HepG2 (cell line): ENCODE data around the gene ZNF883. TPM values are rescaled to one million over a fixed set of nuclear protein-coding genes. Genes with fewer than 3 reads are reported as not detected.

Experiments
- ATAC-seq: fragments of 200-7000 bp; cut with Tn5 transposase; 3 replicates; pipeline ENCODE4 v1.9.1; 2020; ENCODE audit warnings: mild to moderate bottlenecking, moderate library complexity
- BruUV-seq: library from RNA; stranded (reverse); fragments of 400-500 nt; replicated peaks from 2 replicates; lab custom pipeline; 2021; lab: Mats Ljungman, UMichigan
- CTCF ChIA-PET: fragments of 300-600 bp; formaldehyde crosslinking; extraction: SDS; loops from one replicate; lab custom pipeline; 2021; ENCODE audit warnings: low total read pairs, inconsistent platforms, low intra/inter-chr PET ratio; lab: Yijun Ruan, JAX
- POLR2A ChIA-PET: fragments of 350-600 bp; sonication (Branson Sonifier 250); formaldehyde crosslinking; loops from one replicate; lab custom pipeline; 2020; ENCODE audit warnings: antibody characterized with exemption, inconsistent platforms; lab: Yijun Ruan, JAX
- DNase-seq: peaks from one replicate; pipeline ENCODE4 v3.0.0-alpha.2; 2015; ENCODE audit warnings: low spot score
- FAIRE-seq: peaks from 3 replicates; lab custom pipeline; 2011; peaks lifted over from hg19 to GRCh38; lab: Jason Lieb, UNC
- H2AFZ ChIP-seq: one replicate; pipeline ENCODE4 v1.6.1; 2011; ENCODE audit warnings: low read length, inconsistent platforms
- H3K27ac ChIP-seq: fragments of 300-600 bp; 3 replicates; pipeline ENCODE4 v1.8.0; 2011; ENCODE audit warnings: mixed run types, mild to moderate bottlenecking, mixed read lengths, low read length, inconsistent platforms; ENCODE audit not compliant: insufficient read depth; ENCODE audit errors: extremely low read length
- H3K27me3 ChIP-seq, 2 experiments: fragments of 200-600 bp in 1 of 2; 2 replicates in 1 of 2; 3 replicates in 1 of 2; pipeline versions ENCODE4 v1.6.0 to v1.8.0; 2011; ENCODE audit warnings: low read length in 2 of 2, mild to moderate bottlenecking in 2 of 2, moderate library complexity in 2 of 2, inconsistent platforms in 1 of 2; ENCODE audit not compliant: insufficient read depth in 2 of 2, control insufficient read depth in 1 of 2
- H3K36me3 ChIP-seq, 2 experiments: fragments of 200-600 bp in 1 of 2; replicated peaks in 1 of 2; 2 replicates in 1 of 2; 3 replicates in 1 of 2; pipeline versions ENCODE4 v1.5.1 to v1.8.0; 2011; ENCODE audit warnings: low read length in 2 of 2, inconsistent platforms in 1 of 2; ENCODE audit not compliant: insufficient read depth in 2 of 2, control insufficient read depth in 1 of 2
- H3K4me1 ChIP-seq: 2 replicates; pipeline ENCODE4 v1.5.1; 2012; ENCODE audit warnings: low read length, inconsistent platforms; ENCODE audit not compliant: insufficient read depth
- H3K4me2 ChIP-seq: 2 replicates; pipeline ENCODE4 v1.6.0; 2011; ENCODE audit warnings: low read depth, low read length, inconsistent platforms
- H3K4me3 ChIP-seq, 3 experiments: fragments of 200-600 bp in 1 of 3; sonication (generic), shearing (Covaris generic) in 1 of 3; replicated peaks in 1 of 3; 2 replicates each; pipeline ENCODE4 v1.5.1; 2011 to 2016; ENCODE audit warnings: low read length in 3 of 3, inconsistent platforms in 2 of 3, low read depth in 2 of 3, mild to moderate bottlenecking in 2 of 3, control low read depth in 1 of 3, mixed read lengths in 1 of 3; ENCODE audit not compliant: insufficient read depth in 1 of 3
- H3K79me2 ChIP-seq: one replicate; pipeline ENCODE4 v1.6.1; 2011; ENCODE audit warnings: low read length, inconsistent platforms; ENCODE audit not compliant: insufficient read depth
- H3K9ac ChIP-seq: 2 replicates; pipeline ENCODE4 v1.6.0; 2011; ENCODE audit warnings: mild to moderate bottlenecking, low read depth, low read length, inconsistent platforms; ENCODE audit not compliant: insufficient read depth
- H3K9me3 ChIP-seq: 2 replicates; pipeline ENCODE4 v1.5.1; 2012; ENCODE audit warnings: mild to moderate bottlenecking, low read length
- H4K20me1 ChIP-seq: 2 replicates; pipeline ENCODE4 v1.6.0; 2011; ENCODE audit warnings: inconsistent platforms, mild to moderate bottlenecking, low read length, moderate library complexity; ENCODE audit not compliant: insufficient read depth
- AHR ChIP-seq: IDR thresholded peaks from 2 replicates; pipeline ENCODE4 v1.6.1; 2018; ENCODE audit warnings: missing genetic modification reagents, missing compliant biosample characterization
- CCDC6 ChIP-seq: sonication (generic); formaldehyde crosslinking; IDR thresholded peaks from 2 replicates; pipeline ENCODE4 v1.8.1; 2022; ENCODE audit warnings: mild to moderate bottlenecking, missing genetic modification reagents, moderate library complexity
- CHD4 ChIP-seq: fragments of 200-600 bp; sonication (generic); IDR thresholded peaks from 2 replicates; pipeline ENCODE4 v1.7.0; 2017; ENCODE audit warnings: mild to moderate bottlenecking, low read length, borderline replicate concordance
- FOXO1 ChIP-seq: sonication (generic); formaldehyde crosslinking; IDR thresholded peaks from 2 replicates; pipeline ENCODE4 v1.4.0; 2020; ENCODE audit warnings: missing genetic modification reagents
- HDAC1 ChIP-seq: sonication (generic); formaldehyde crosslinking; IDR thresholded peaks from 2 replicates; pipeline ENCODE4 v1.5.1; 2020; ENCODE audit warnings: mild to moderate bottlenecking, missing genetic modification reagents
- KLF12 ChIP-seq: sonication (generic); formaldehyde crosslinking; IDR thresholded peaks from 2 replicates; pipeline ENCODE4 v1.4.0; 2020; ENCODE audit warnings: missing genetic modification reagents, borderline replicate concordance
- MAZ ChIP-seq, 2 experiments: sonication (generic) in 1 of 2; formaldehyde crosslinking in 1 of 2; IDR thresholded peaks; 2 replicates each; pipeline versions ENCODE4 v1.5.0 to v1.6.1; 2012 to 2020; ENCODE audit warnings: low read depth in 2 of 2, mild to moderate bottlenecking in 2 of 2, borderline replicate concordance in 1 of 2, improper control_type of control experiment in 1 of 2, low read length in 1 of 2, missing genetic modification reagents in 1 of 2, moderate library complexity in 1 of 2
- REXO4 ChIP-seq: sonication (generic); formaldehyde crosslinking; IDR thresholded peaks from 2 replicates; pipeline ENCODE4 v1.8.0; 2022; ENCODE audit warnings: missing genetic modification reagents, mild to moderate bottlenecking, borderline replicate concordance
- TARDBP ChIP-seq: sonication (generic); formaldehyde crosslinking; IDR thresholded peaks from 2 replicates; pipeline ENCODE4 v1.8.0; 2022; ENCODE audit warnings: mild to moderate bottlenecking, missing genetic modification reagents
- ZNF552 ChIP-seq: sonication (generic); formaldehyde crosslinking; IDR thresholded peaks from 2 replicates; pipeline ENCODE4 v1.9.0; 2022; ENCODE audit warnings: missing genetic modification reagents, mild to moderate bottlenecking, borderline replicate concordance
- ZNF605 ChIP-seq: sonication (generic); formaldehyde crosslinking; IDR thresholded peaks from 2 replicates; pipeline ENCODE4 v1.8.0; 2022; ENCODE audit warnings: mild to moderate bottlenecking, missing genetic modification reagents
- ZSCAN29 ChIP-seq: sonication (generic); formaldehyde crosslinking; conservative IDR thresholded peaks from 2 replicates; pipeline ENCODE4 v1.4.0; 2020; ENCODE audit warnings: mild to moderate bottlenecking, missing genetic modification reagents
- WGBS: methylation state at CpG from one replicate; pipeline ENCODE4 v1.1.6; 2017; ENCODE audit warnings: low lambda C conversion rate; 5-methylcytosine and 5-hydroxymethylcytosine counted together
- in situ Hi-C: cut with HindIII; loops from 2 replicates; pipeline ENCODE4 v1.10.0; 2017; ENCODE audit warnings: low pct_unique_long_range_greater_than_20kb; ENCODE audit not compliant: extremely low pct_ligation_motif_present
- intact Hi-C: fragments of 100-400 bp; cut with micrococcal nuclease; formaldehyde crosslinking; loops from one replicate; pipeline ENCODE4 v1.10.0; 2022; ENCODE audit not compliant: unreplicated experiment
- polyA plus RNA-seq, 8 experiments: library from polyadenylated mRNA; depleted of rRNA in 3 of 8; stranded (reverse) in 7 of 8; unstranded in 1 of 8; fragments of >200 nt; fragmentation: Illumina TruSeq in 4 of 8; extraction: Trizol in 4 of 8; gene quantifications; 2 replicates each; pipeline versions ENCODE4 v1.2.1 to v1.2.3, GENCODE V29; 2011 to 2016; ENCODE audit warnings: low read depth in 4 of 8, missing spikeins in 1 of 8, mixed read lengths in 1 of 8; ENCODE audit not compliant: insufficient read depth in 1 of 8
- total RNA-seq, 5 experiments: library from RNA; depleted of rRNA; stranded (reverse); fragments of >200 nt; fragmentation: Illumina TruSeq; extraction: Trizol; gene quantifications; 2 replicates each; pipeline ENCODE4 v1.2.3, GENCODE V29; 2016; ENCODE audit warnings: low read depth in 1 of 5
- TF ChIP-seq, protein P1 (sequence below): sonication (generic); formaldehyde crosslinking; IDR thresholded peaks from 2 replicates; pipeline ENCODE4 v1.4.0; 2020; ENCODE audit warnings: missing genetic modification reagents, borderline replicate concordance

Gene ZNF883
- total and polyA plus RNA-seq, 2 of the 13 experiments (the other 11 are each of a cell fraction or from before 2014, with no cell fraction given), result 5.3 to 10.0 TPM

DNA sequence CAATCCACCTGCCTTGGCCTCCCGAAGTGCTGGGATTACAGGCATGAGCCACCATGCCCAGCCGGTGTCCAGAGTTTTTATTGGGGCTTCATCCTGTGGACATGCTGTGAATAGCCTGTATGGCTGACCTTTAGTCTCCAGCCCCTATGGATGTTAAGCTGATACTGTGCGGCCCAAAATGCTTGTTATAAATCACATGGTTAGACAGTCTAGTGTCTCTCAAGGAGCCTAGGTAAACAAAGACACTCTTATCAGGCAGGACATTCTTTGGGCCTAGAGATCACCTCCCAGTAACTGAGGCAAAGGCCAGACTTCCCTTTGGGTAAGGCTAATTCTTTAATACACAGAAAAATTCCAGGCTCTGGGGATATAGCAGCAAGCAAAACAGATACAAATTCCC lies 99.4 kb downstream of the ZNF883 start:
- H3K9ac ChIP-seq, result no peak overlapping the region
- H4K20me1 ChIP-seq, result no peaks in the 10 kb centered on the region
- no peak overlapping the region for H3K27ac ChIP-seq
- H3K27me3 ChIP-seq, result no peaks in the 10 kb centered on the region; a peak in 1 of 5 replicates
- H3K36me3 ChIP-seq, result no peaks in the 10 kb centered on the region
- no peak for DNase-seq
- TF ChIP-seq FOXO1 (CRISPR knock-in tag), result no peak
- TF ChIP-seq CCDC6, result no peak
- no peak for TF ChIP-seq KLF12 (CRISPR knock-in tag)
- TF ChIP-seq TARDBP (CRISPR knock-in tag), result no peak
- TF ChIP-seq ZNF552, result no peak
- TF ChIP-seq ZNF605 (CRISPR knock-in tag), result no peak
- TF ChIP-seq REXO4, result no peak
- no peak for TF ChIP-seq MAZ (IDR thresholded peaks at IDR 0.05; ENCODE audit: borderline replicate concordance, low read depth, low read length)
- no peak for TF ChIP-seq MAZ (CRISPR knock-in tag; IDR thresholded peaks at IDR 0.05; ENCODE audit: low read depth)
- TF ChIP-seq ZSCAN29, result no peak
- no peaks in the 10 kb centered on the region for H3K4me1 ChIP-seq
- intact Hi-C loops (no loop called here), in situ Hi-C loops (no loop called here)
- no peak for ATAC-seq
- WGBS, result 30% methylated on average over 3 of the region's 3 CpGs
- FAIRE-seq, result no peak
- no TSS peak for BruUV-seq
- POLR2A ChIA-PET, result no interaction called here
- no peak overlapping the region for H3K4me3 ChIP-seq
- no peak overlapping the region for H3K4me2 ChIP-seq
- H3K79me2 ChIP-seq, result no peaks in the 10 kb centered on the region
- CTCF ChIA-PET, result no interaction called here
- H3K9me3 ChIP-seq, result no peaks in the 10 kb centered on the region
- H2AFZ ChIP-seq, result no peak overlapping the region

GRCh38 chr9:112911736-112912135 lies 100.3 kb downstream of the ZNF883 start:
- ChIA-PET POLR2A (no interaction called here), CTCF (no interaction called here)
- DNase-seq (no peak), FAIRE-seq (no peak), ATAC-seq (no peak)
- intact Hi-C loops, result no loop called here
- Histone ChIP-seq H3K27ac (no peak overlapping the region), H2AFZ (no peak overlapping the region), H3K9me3 (no peaks in the 10 kb centered on the region), H3K79me2 (no peaks in the 10 kb centered on the region), H3K36me3 (no peaks in the 10 kb centered on the region), H3K4me3 (no peak overlapping the region), H3K27me3 (no peaks in the 10 kb centered on the region; a peak in 1 of 5 replicates), H3K4me2 (no peak overlapping the region), H3K4me1 (no peaks in the 10 kb centered on the region), H3K9ac (no peak overlapping the region), H4K20me1 (no peaks in the 10 kb centered on the region)
- BruUV-seq, result no TSS peak
- 0% methylated on average over 2 of the region's 2 CpGs for WGBS
- in situ Hi-C loops, result no loop called here
- TF ChIP-seq, protein P1, sequence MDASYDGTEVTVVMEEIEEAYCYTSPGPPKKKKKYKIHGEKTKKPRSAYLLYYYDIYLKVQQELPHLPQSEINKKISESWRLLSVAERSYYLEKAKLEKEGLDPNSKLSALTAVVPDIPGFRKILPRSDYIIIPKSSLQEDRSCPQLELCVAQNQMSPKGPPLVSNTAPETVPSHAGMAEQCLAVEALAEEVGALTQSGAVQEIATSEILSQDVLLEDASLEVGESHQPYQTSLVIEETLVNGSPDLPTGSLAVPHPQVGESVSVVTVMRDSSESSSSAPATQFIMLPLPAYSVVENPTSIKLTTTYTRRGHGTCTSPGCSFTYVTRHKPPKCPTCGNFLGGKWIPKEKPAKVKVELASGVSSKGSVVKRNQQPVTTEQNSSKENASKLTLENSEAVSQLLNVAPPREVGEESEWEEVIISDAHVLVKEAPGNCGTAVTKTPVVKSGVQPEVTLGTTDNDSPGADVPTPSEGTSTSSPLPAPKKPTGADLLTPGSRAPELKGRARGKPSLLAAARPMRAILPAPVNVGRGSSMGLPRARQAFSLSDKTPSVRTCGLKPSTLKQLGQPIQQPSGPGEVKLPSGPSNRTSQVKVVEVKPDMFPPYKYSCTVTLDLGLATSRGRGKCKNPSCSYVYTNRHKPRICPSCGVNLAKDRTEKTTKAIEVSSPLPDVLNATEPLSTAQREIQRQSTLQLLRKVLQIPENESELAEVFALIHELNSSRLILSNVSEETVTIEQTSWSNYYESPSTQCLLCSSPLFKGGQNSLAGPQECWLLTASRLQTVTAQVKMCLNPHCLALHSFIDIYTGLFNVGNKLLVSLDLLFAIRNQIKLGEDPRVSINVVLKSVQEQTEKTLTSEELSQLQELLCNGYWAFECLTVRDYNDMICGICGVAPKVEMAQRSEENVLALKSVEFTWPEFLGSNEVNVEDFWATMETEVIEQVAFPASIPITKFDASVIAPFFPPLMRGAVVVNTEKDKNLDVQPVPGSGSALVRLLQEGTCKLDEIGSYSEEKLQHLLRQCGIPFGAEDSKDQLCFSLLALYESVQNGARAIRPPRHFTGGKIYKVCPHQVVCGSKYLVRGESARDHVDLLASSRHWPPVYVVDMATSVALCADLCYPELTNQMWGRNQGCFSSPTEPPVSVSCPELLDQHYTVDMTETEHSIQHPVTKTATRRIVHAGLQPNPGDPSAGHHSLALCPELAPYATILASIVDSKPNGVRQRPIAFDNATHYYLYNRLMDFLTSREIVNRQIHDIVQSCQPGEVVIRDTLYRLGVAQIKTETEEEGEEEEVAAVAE, result no peak
- TF ChIP-seq CHD4 (no peak), AHR (CRISPR knock-in tag) (no peak), HDAC1 (no peak)
